ENCODE measurements around the gene DLEC1. TPM values are rescaled to one million over a fixed set of nuclear protein-coding genes. Genes with fewer than 3 reads are reported as not detected.

DLEC1 gene
- total and polyA plus RNA-seq, 2 donors (not counting 1 experiment from before 2014, with no cell fraction given) = 0.52 to 2.1 TPM

DNA sequence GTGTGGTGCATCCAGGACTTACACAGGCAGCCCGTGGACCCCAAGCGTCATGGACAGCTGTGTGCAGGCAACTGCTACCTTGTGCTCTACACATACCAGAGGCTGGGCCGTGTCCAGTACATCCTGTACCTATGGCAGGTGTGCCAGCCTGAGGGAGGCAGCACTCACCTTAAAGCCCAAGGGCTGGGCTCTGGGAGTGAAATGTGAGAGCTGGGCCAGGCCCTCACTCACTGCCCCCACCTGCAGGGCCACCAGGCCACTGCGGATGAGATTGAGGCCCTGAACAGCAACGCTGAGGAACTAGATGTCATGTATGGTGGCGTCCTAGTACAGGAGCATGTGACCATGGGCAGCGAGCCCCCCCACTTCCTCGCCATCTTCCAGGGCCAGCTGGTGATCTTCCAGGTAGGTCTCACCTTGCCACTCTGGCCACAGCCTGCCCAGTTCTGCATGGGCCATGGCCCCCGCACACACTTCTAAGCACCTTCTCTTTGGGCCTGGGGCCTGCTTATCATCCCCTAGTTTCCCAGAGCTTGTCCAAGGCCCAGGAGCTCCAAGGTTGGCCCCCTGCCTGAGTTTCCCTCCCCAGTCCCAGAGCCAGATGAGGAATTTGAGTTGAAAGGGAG is 37.4 kb upstream of the DLEC1 start:
- WGBS (ENCODE audit: insufficient coverage) = 97% methylated on average over 8 of the region's 9 CpGs
- Mint-ChIP-seq H3K27ac (no peak overlapping the region), H3K27me3 (no peaks in the 10 kb centered on the region), H3K4me1 (peaks cover 32% of the 10 kb centered on the region), H3K4me3 (no peak overlapping the region), H3K9me3 (ENCODE audit: insufficient read depth) (no peaks in the 10 kb centered on the region)
- peaks cover 11 to 24% of the 10 kb centered on the region in 2 donors for H3K4me1 ChIP-seq (ENCODE audit: control insufficient read depth in 2 of 2, insufficient read depth in 2 of 2, low read length in 2 of 2)
- no peaks in the 10 kb centered on the region for H3K27me3 ChIP-seq (replicated peaks in 1 of 4; ENCODE audit: control extremely low read depth in 1 of 4, control insufficient read depth in 3 of 4, insufficient read depth in 4 of 4, low read length in 3 of 4)
- no peak overlapping the region for H2AFZ ChIP-seq (ENCODE audit: insufficient read depth, low read depth, low read length, poor library complexity, severe bottlenecking)
- H4K20me1 ChIP-seq (ENCODE audit: control insufficient read depth, insufficient read depth, low read length, poor library complexity, severe bottlenecking) = no peaks in the 10 kb centered on the region
- CTCF ChIA-PET = interaction anchor here (0.5 to 4.0 kb wide), 9 partner anchors 8 to 1042 kb away, joined by 3 to 46 read pairs (median 4); no protein-coding TSS in a partner anchor
- H3K27ac ChIP-seq (ENCODE audit: low read length in 2 of 2) = no peak overlapping the region
- TF ChIP-seq EZH2 (IDR thresholded peaks at IDR 0.05; ENCODE audit: borderline replicate concordance, insufficient read depth, low read depth, low read length, poor library complexity, severe bottlenecking) = no peak
- TF ChIP-seq, protein P1, sequence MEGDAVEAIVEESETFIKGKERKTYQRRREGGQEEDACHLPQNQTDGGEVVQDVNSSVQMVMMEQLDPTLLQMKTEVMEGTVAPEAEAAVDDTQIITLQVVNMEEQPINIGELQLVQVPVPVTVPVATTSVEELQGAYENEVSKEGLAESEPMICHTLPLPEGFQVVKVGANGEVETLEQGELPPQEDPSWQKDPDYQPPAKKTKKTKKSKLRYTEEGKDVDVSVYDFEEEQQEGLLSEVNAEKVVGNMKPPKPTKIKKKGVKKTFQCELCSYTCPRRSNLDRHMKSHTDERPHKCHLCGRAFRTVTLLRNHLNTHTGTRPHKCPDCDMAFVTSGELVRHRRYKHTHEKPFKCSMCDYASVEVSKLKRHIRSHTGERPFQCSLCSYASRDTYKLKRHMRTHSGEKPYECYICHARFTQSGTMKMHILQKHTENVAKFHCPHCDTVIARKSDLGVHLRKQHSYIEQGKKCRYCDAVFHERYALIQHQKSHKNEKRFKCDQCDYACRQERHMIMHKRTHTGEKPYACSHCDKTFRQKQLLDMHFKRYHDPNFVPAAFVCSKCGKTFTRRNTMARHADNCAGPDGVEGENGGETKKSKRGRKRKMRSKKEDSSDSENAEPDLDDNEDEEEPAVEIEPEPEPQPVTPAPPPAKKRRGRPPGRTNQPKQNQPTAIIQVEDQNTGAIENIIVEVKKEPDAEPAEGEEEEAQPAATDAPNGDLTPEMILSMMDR (IDR thresholded peaks at IDR 0.05) = no peak
- H3K9ac ChIP-seq (ENCODE audit: low read length) = no peak overlapping the region
- ATAC-seq (ENCODE audit: low read depth) = no peak
- peaks cover 0 to 9% (median 0%) of the 10 kb centered on the region in 3 donors for H3K9me3 ChIP-seq (ENCODE audit: control extremely low read depth in 1 of 3, control insufficient read depth in 2 of 3, insufficient read depth in 1 of 3, low read length in 2 of 3)
- H3K79me2 ChIP-seq (ENCODE audit: control insufficient read depth, insufficient read depth, low read length) = peaks cover 7% of the 10 kb centered on the region
- H3K4me3 ChIP-seq (ENCODE audit: control extremely low read depth in 1 of 5, extremely low read depth in 1 of 5, insufficient read depth in 1 of 5, low read depth in 2 of 5, low read length in 4 of 5) = no peak overlapping the region
- POLR2A ChIA-PET = interaction anchor here (0.6 kb wide), 1 partner anchor 495 kb away, joined by 12 read pairs; no protein-coding TSS in a partner anchor
- H3K4me2 ChIP-seq (replicated peaks; ENCODE audit: low read depth, low read length, poor library complexity, severe bottlenecking) = no peak overlapping the region
- intact Hi-C loops (cut with micrococcal nuclease) = no loop called here
- DNase-seq = no peak
- peaks cover 0 to 33% of the 10 kb centered on the region in 2 experiments for H3K36me3 ChIP-seq (replicated peaks in 1 of 2; ENCODE audit: control extremely low read depth in 1 of 2, control insufficient read depth in 1 of 2, extremely low read depth in 1 of 2, insufficient read depth in 2 of 2, low read length in 1 of 2)

DNA sequence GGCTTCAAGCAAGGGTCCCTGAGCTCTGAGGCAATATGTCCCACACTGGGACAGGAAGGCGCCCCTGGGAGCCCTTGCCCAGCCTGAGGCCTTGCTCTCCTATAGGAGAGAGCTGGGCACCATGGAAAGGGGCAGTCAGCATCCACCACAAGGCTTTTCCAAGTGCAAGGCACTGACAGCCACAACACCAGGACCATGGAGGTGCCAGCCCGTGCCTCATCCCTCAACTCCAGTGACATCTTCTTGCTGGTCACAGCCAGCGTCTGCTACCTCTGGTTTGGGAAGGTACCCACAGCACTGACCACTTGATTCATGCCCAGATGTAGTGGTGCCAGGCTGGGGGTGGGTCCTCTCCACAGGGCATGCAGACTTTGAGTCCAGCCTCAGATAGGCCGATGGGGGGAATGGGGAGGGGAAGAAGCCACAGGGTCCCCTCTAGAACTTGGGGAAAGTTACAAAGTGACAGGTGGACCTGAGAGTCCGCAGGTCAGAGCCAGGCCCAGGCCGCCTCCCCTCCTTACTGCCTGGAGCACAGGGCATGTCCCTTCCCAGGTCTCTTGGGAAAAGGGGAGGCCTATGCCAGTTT is 36.6 kb upstream of the DLEC1 start:
- no peak for TF ChIP-seq EZH2 (IDR thresholded peaks at IDR 0.05; ENCODE audit: borderline replicate concordance, insufficient read depth, low read depth, low read length, poor library complexity, severe bottlenecking)
- TF ChIP-seq, protein P1 (IDR thresholded peaks at IDR 0.05) = no peak
- no peaks in the 10 kb centered on the region for H3K27me3 ChIP-seq (replicated peaks in 1 of 4; ENCODE audit: control extremely low read depth in 1 of 4, control insufficient read depth in 3 of 4, insufficient read depth in 4 of 4, low read length in 3 of 4)
- no peaks in the 10 kb centered on the region for H3K27me3 Mint-ChIP-seq
- ChIA-PET CTCF (interaction anchor here (0.6 to 4.0 kb wide), 5 partner anchors 17 to 1043 kb away, joined by 3 to 46 read pairs (median 5); no protein-coding TSS in a partner anchor), POLR2A (no interaction called here)
- no peaks in the 10 kb centered on the region for H3K9me3 Mint-ChIP-seq (ENCODE audit: insufficient read depth)
- H3K9ac ChIP-seq (ENCODE audit: low read length) = no peak overlapping the region
- H3K9me3 ChIP-seq (ENCODE audit: control extremely low read depth in 1 of 3, control insufficient read depth in 2 of 3, insufficient read depth in 1 of 3, low read length in 2 of 3) = peaks cover 0 to 3% (median 0%) of the 10 kb centered on the region in 3 donors
- no peak overlapping the region for H3K27ac Mint-ChIP-seq
- H3K4me1 Mint-ChIP-seq = peaks cover 28% of the 10 kb centered on the region
- H3K36me3 ChIP-seq (replicated peaks in 1 of 2; ENCODE audit: control extremely low read depth in 1 of 2, control insufficient read depth in 1 of 2, extremely low read depth in 1 of 2, insufficient read depth in 2 of 2, low read length in 1 of 2) = peaks cover 0 to 33% of the 10 kb centered on the region in 2 experiments
- no peak overlapping the region for H3K4me2 ChIP-seq (replicated peaks; ENCODE audit: low read depth, low read length, poor library complexity, severe bottlenecking)
- H3K79me2 ChIP-seq (ENCODE audit: control insufficient read depth, insufficient read depth, low read length) = peaks cover under 1% of the 10 kb centered on the region
- peaks cover 7 to 17% of the 10 kb centered on the region in 2 donors for H3K4me1 ChIP-seq (ENCODE audit: control insufficient read depth in 2 of 2, insufficient read depth in 2 of 2, low read length in 2 of 2)
- H3K4me3 ChIP-seq (ENCODE audit: control extremely low read depth in 1 of 5, extremely low read depth in 1 of 5, insufficient read depth in 1 of 5, low read depth in 2 of 5, low read length in 4 of 5) = no peak overlapping the region
- ATAC-seq (ENCODE audit: low read depth) (no peak), DNase-seq (no peak)
- WGBS (ENCODE audit: insufficient coverage) = 87% methylated on average over 2 of the region's 6 CpGs
- no peak overlapping the region for H3K4me3 Mint-ChIP-seq
- H4K20me1 ChIP-seq (ENCODE audit: control insufficient read depth, insufficient read depth, low read length, poor library complexity, severe bottlenecking) = no peaks in the 10 kb centered on the region
- intact Hi-C loops (cut with micrococcal nuclease) = no loop called here
- H3K27ac ChIP-seq (ENCODE audit: low read length in 2 of 2) = no peak overlapping the region
- no peak overlapping the region for H2AFZ ChIP-seq (ENCODE audit: insufficient read depth, low read depth, low read length, poor library complexity, severe bottlenecking)

Data from B cell (primary cell).